ENCODE data around the gene MICALL2.

GRCh38 chr7:1411414-1411813, 47.9 kb downstream of the MICALL2 start:
- no peak for TF ChIP-seq CTCF (IDR thresholded peaks at IDR 0.05)
- TF ChIP-seq POLR2A (IDR thresholded peaks at IDR 0.05) = no peak
